G401.6 (cell line): Measurements from ENCODE around the gene OR52E4.

Experiments used
- FAIRE-seq: peaks from 2 replicates; lab custom pipeline; 2012; peaks lifted over from hg19 to GRCh38; lab: Jason Lieb, UNC

Gene OR52E4

GRCh38 chr11:5929571-5930368 lies 49.3 kb downstream of the OR52E4 start:
- no peak for FAIRE-seq

GRCh38 chr11:5930614-5931013 lies 50.2 kb downstream of the OR52E4 start:
- FAIRE-seq = no peak

DNA sequence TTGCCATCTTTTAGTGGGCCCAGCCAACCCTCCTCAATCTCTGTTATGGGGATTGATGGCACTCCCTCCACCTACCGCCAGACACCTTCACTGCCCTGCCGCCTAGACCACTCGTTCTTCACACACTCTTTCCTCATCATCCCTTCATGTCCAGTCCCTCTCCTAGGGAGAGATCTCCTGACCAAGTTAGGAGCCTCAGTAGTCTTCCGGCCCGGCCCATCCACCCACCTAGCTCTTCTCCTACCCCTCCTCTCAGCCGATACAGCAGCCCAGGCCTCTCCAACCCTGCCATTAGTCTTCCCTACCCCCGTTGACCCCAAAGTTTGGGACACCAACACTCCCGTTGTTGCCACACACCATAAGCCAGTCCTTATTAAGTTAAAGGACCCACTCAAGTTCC lies 50.6 kb downstream of the OR52E4 start:
- no peak for FAIRE-seq

DNA sequence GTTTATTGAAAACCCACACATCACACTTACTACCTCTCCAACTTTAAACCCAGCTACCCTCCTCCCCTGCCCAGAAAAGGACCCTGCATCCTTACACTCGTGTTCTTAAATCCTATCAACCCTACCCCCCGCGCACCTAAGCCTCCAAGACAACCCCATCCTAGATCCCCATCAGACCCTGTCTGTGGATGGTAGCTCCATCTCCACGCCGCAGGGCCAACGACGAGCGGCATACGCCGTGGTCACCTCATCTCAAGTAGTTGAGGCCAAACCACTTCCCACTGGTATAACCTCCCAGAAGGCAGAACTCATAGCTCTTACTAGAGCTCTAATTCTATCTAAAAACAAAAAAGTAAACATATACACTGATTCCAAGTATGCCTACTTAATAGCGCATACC lies 52.2 kb downstream of the OR52E4 start:
- FAIRE-seq = no peak

DNA sequence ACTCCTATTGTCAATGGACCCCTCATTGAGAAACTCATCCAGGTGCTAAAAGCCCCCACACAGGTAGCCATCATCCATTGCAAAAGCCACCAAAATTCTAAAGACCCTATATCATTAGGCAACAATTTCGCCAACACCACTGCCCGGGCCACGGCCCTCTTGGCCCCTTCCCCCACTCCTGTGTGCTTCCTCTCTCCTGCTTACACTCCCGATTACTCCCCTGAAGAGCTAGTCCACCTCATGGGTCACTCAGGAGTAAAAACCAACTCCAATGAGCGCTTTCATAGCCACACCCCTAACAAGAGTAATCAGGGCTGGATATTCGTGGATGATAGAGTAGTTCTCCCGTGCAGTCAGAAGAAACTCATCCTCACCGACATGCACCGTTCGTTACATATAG lies 52.7 kb downstream of the OR52E4 start:
- no peak for FAIRE-seq
